ENCODE data around the gene DIPK2A.

- TF ChIP-seq REST (IDR thresholded peaks at IDR 0.05; ENCODE audit: low read depth) (no peak), POLR2AphosphoS5 (IDR thresholded peaks at IDR 0.05; ENCODE audit: low read depth, low read length) (no peak), SP1 (IDR thresholded peaks at IDR 0.05; ENCODE audit: low read depth) (no peak), POLR2A (IDR thresholded peaks at IDR 0.05; ENCODE audit: borderline replicate concordance, extremely low read depth, insufficient read depth, insufficient read length) (no peak), MAX (IDR thresholded peaks at IDR 0.05) (no peak), CTCF (IDR thresholded peaks at IDR 0.05 in 2 of 3, conservative IDR thresholded peaks at IDR 0.05 in 1 of 3; ENCODE audit: borderline replicate concordance in 1 of 3, insufficient read depth in 1 of 3, low read depth in 2 of 3, low read length in 2 of 3) (no peak), TCF7L2 (IDR thresholded peaks at IDR 0.05; ENCODE audit: borderline replicate concordance, extremely low read depth, insufficient read depth, insufficient read length) (no peak)
These were observed 12.7 kb upstream of the DIPK2A start for GRCh38 chr3:143958966-143959365.

Data from HCT116 (cell line).